GM20000 (cell line): ENCODE measurements around the gene TRPM6.

Experiments
- DNase-seq: peaks from one replicate; pipeline ENCODE4 v3.0.0; 2012; ENCODE audit warnings: low spot score
- TF ChIP-seq, protein P1 (sequence below): IDR thresholded peaks from 2 replicates; pipeline ENCODE4 v1.5.1; 2012; ENCODE audit warnings: mild to moderate bottlenecking, control low read depth; ENCODE audit errors: extremely low read depth, missing control alignments

Gene TRPM6

GRCh38 chr9:74771262-74771585 lies 116.5 kb downstream of the TRPM6 start:
- no peak for DNase-seq
- TF ChIP-seq, protein P1, sequence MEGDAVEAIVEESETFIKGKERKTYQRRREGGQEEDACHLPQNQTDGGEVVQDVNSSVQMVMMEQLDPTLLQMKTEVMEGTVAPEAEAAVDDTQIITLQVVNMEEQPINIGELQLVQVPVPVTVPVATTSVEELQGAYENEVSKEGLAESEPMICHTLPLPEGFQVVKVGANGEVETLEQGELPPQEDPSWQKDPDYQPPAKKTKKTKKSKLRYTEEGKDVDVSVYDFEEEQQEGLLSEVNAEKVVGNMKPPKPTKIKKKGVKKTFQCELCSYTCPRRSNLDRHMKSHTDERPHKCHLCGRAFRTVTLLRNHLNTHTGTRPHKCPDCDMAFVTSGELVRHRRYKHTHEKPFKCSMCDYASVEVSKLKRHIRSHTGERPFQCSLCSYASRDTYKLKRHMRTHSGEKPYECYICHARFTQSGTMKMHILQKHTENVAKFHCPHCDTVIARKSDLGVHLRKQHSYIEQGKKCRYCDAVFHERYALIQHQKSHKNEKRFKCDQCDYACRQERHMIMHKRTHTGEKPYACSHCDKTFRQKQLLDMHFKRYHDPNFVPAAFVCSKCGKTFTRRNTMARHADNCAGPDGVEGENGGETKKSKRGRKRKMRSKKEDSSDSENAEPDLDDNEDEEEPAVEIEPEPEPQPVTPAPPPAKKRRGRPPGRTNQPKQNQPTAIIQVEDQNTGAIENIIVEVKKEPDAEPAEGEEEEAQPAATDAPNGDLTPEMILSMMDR, result no peak

DNA sequence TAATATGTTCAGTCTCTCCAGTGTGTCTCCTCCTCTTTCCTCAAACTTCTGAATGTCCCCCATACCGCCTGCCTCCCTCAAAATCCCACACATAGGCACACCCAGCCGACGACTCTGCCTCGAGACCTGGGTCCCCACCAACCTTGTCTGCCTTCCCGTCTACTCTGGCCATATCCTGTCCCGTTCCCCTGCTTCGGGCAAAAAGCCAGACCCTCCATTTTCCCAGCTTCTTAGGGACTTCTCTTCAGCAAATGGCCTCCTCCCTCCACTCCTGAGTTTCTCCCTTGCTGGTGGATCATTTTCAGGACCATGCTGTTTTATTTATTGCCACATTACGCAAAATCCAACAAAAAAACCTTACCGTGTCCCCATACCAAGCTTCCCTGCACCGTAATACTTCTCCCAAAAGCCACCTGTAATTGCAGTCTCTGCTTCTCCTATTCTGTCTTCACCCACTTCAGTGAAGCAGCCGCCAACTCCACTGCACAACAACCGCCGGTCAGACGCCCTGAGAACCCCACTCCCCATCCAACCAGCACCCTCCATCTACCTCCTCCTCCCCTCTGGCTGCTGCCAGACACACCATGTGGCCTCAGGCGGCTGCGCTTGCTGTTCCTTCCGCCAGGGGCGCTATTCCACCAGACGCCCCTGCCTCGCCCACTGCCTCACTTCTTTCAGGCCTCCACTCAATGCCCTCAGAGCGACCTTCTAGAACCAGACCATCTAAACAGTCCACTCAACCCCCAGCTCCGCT lies 117.0 kb downstream of the TRPM6 start:
- TF ChIP-seq, protein P1, result peak; percentile 87
- DNase-seq, result peak; percentile 44

DNA sequence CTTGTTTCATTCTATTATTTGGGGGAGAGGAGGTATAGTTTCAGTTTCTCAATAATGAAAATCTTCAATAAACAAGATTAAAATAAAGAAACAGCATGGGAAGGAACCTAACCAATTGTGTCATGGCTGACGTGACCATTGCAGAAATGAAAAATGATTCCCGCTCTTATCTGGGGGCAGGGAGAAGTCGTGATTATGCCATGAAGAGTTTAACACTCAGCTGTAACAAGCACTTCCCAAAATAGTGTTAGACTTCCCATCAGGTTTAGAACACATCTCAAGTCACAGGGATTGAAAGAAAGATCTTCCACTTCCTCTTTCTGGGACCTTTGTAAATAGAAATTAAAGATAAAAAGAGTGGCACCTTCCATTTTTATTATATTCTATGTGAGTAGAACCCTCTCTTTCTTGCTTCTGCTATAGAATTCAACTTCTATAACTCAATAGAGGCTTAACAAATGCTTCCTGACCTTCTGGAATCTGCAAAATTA lies 122.2 kb downstream of the TRPM6 start:
- no peak for DNase-seq
- TF ChIP-seq, protein P1, result no peak

DNA sequence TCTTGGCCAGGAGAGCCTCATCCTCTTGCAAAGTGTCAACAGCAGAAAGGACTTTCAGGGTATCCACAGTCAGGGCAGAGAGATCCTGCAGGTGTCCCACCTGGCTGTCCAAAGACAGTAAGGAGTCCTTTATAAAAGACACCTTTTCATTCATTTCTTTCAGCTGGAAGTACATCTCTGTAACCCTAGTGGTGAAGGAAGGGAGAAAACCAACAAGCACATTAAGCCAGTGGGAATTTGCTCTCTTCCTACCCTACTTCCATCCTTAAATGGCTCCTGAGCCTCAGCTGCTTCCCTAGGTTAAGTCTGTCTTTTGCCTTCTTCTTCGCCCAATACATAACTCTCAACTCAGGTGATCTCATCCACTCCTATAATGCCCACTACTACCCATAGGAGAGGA lies 124.8 kb downstream of the TRPM6 start:
- TF ChIP-seq, protein P1, result no peak
- no peak for DNase-seq

DNA sequence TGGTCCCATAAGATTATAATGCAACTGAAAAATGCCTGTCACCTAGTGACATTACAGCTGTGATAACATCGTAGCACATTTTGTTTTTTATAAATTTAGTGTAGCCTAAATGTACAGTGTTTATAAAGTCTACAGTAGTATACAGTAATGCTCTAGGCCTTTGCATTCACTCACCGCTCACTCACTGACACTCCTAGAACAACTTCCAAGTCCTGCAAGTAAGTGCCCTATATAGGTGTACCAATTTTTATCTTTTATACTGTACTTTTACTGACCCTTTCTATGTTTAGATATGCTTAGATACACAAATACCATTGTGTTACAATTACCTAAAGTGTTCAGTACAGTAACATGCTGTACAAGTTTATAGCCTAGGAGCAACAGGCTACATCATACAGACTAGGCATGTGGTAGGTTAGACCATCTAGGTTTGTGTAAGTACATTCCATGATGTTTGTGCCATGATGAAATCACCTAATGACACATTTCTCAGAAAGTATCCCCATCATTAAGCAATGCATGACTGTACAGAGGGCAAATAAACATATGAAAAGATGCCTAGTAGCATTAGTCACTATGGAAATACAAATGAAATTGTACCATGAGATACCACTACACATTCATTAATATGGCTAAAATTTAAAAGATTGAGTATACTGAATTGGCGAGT lies 127.6 kb downstream of the TRPM6 start:
- DNase-seq, result no peak

GRCh38 chr9:74755999-74756398 lies 131.7 kb downstream of the TRPM6 start:
- DNase-seq, result no peak
- TF ChIP-seq, protein P1, result no peak

More for the DNA sequence above, 127.6 kb downstream of the TRPM6 start:
- TF ChIP-seq, protein P1, result no peak

DNA sequence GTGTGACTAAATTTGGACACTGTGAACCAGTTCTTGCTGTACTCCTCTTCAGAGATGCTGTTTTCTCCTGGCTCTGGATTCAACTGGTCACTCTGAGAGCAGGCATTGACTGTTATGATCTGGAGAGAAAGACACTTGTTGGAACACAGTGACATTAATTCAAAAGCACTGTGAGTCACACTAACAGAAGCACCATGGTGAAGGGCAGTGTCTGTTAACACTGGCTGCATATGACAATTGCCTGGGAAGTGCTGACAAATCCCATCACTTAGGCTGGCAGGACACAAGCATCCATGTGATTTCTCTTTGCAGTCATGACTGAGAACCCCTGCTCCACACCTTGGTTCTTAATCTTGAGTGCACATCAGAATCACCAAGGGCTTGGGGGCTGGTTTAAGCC lies 132.4 kb downstream of the TRPM6 start:
- no peak for DNase-seq
- TF ChIP-seq, protein P1, result no peak
